HCT116 (cell line): ENCODE results near the gene POLR2C. TPM values are rescaled to one million over a fixed set of nuclear protein-coding genes. Genes with fewer than 3 reads are reported as not detected.

Experiments used
- ATAC-seq: fragments of 200-7000 bp; cut with Tn5 transposase; 2 replicates; pipeline ENCODE4 v1.9.1; 2020; ENCODE audit warnings: mild to moderate bottlenecking, moderate library complexity
- BruUV-seq: library from RNA; stranded (reverse); fragments of 400-500 nt; replicated peaks from 2 replicates; lab custom pipeline; 2021; lab: Mats Ljungman, UMichigan
- CTCF ChIA-PET: fragments of 300-600 bp; sonication (Branson Sonifier 250); formaldehyde crosslinking; loops from one replicate; lab custom pipeline; 2021; ENCODE audit warnings: antibody characterized with exemption; lab: Charles Lee
- POLR2A ChIA-PET: fragments of 300-600, 350-600 bp; sonication (Branson Sonifier 250); formaldehyde crosslinking; loops from one replicate; lab custom pipeline; 2021; ENCODE audit warnings: antibody characterized with exemption; lab: Charles Lee
- RAD21 ChIA-PET, 2 experiments: fragments of 300-600 bp; sonication (Branson Sonifier 250); formaldehyde crosslinking; loops; one replicate each; lab custom pipeline; 2023; ENCODE audit warnings: low total read pairs in 2 of 2; ENCODE audit not compliant: uncharacterized antibody in 2 of 2, unreplicated experiment in 2 of 2, low non-redundant PET in 1 of 2; lab: Charles Lee
- DNase-seq: peaks from one replicate; pipeline ENCODE4 v3.0.0-alpha.2; 2010; ENCODE audit warnings: low read depth, low spot score
- H2AFZ ChIP-seq: fragments of 200-600 bp; shearing (Covaris generic), sonication (generic); 2 replicates; pipeline ENCODE4 v1.6.1; 2017; ENCODE audit warnings: low read depth, mixed run types, mixed read lengths, antibody characterized with exemption, low read length; ENCODE audit not compliant: poor library complexity, severe bottlenecking
- H3K27ac ChIP-seq: 2 replicates; pipeline ENCODE4 v1.5.1; 2012; ENCODE audit warnings: low read depth, low read length
- H3K27me3 ChIP-seq: fragments of 200-600 bp; sonication (generic); 2 replicates; pipeline ENCODE4 v1.6.1; 2016; ENCODE audit warnings: mixed run types, low read length, mixed read lengths; ENCODE audit not compliant: insufficient read depth
- H3K36me3 ChIP-seq, 2 experiments: fragments of 200-500 bp in 1 of 2; fragments of 200-600 bp in 1 of 2; sonication (Bioruptor generic) in 1 of 2; sonication (generic) in 1 of 2; 2 replicates each; pipeline versions ENCODE4 v1.5.1 to v1.6.1; 2014 to 2016; ENCODE audit warnings: low read length in 2 of 2, inconsistent platforms in 1 of 2, mixed read lengths in 1 of 2, mixed run types in 1 of 2; ENCODE audit not compliant: insufficient read depth in 2 of 2, control insufficient read depth in 1 of 2
- H3K4me1 ChIP-seq, 2 experiments: fragments of 200-600 bp in 1 of 2; sonication (generic) in 1 of 2; 2 replicates each; pipeline versions ENCODE4 v1.5.1 to v1.6.1; 2012 to 2017; ENCODE audit warnings: low read length in 2 of 2, inconsistent platforms in 1 of 2, mild to moderate bottlenecking in 1 of 2, mixed read lengths in 1 of 2, mixed run types in 1 of 2, moderate library complexity in 1 of 2; ENCODE audit not compliant: insufficient read depth in 2 of 2, control insufficient read depth in 1 of 2
- H3K4me2 ChIP-seq: fragments of 200-600 bp; sonication (generic); 2 replicates; pipeline ENCODE4 v1.6.1; 2017; ENCODE audit warnings: mixed run types, low read length, mixed read lengths
- H3K4me3 ChIP-seq, 2 experiments: fragments of 200-600 bp in 1 of 2; sonication (generic) in 1 of 2; replicated peaks in 1 of 2; 2 replicates each; pipeline ENCODE4 v1.5.1; 2011 to 2016; ENCODE audit warnings: low read length in 2 of 2, control low read depth in 1 of 2, low read depth in 1 of 2, mild to moderate bottlenecking in 1 of 2, mixed read lengths in 1 of 2, mixed run types in 1 of 2
- H3K79me2 ChIP-seq: fragments of 200-600 bp; sonication (generic); 2 replicates; pipeline ENCODE4 v1.6.1; 2017; ENCODE audit warnings: mild to moderate bottlenecking, mixed run types, low read length, moderate library complexity, mixed read lengths; ENCODE audit not compliant: insufficient read depth
- H3K9ac ChIP-seq: fragments of 200-600 bp; sonication (generic); 2 replicates; pipeline ENCODE4 v1.6.1; 2016; ENCODE audit warnings: low read length, mixed read lengths
- H3K9me2 ChIP-seq: fragments of 200-600 bp; sonication (generic), shearing (Covaris generic); 2 replicates; pipeline ENCODE4 v1.6.1; 2017; ENCODE audit warnings: mixed run types, mild to moderate bottlenecking, moderate library complexity; ENCODE audit not compliant: insufficient read depth
- H3K9me3 ChIP-seq, 2 experiments: fragments of 200-500 bp in 1 of 2; fragments of 200-600 bp in 1 of 2; sonication (Bioruptor generic) in 1 of 2; sonication (generic) in 1 of 2; 2 replicates each; pipeline ENCODE4 v1.6.1; 2014 to 2017; ENCODE audit warnings: low read length in 2 of 2, mixed read lengths in 2 of 2, inconsistent platforms in 1 of 2, low read depth in 1 of 2, mild to moderate bottlenecking in 1 of 2, mixed run types in 1 of 2, moderate library complexity in 1 of 2; ENCODE audit not compliant: control insufficient read depth in 1 of 2, insufficient read depth in 1 of 2
- H4K20me1 ChIP-seq: fragments of 200-600 bp; sonication (generic), shearing (Covaris generic); 2 replicates; pipeline ENCODE4 v1.6.1; 2017; ENCODE audit warnings: mixed run types, mild to moderate bottlenecking, moderate library complexity; ENCODE audit not compliant: insufficient read depth
- JUND ChIP-seq: IDR thresholded peaks from 2 replicates; pipeline ENCODE4 v1.6.1; 2012
- SP1 ChIP-seq: IDR thresholded peaks from 2 replicates; pipeline ENCODE4 v1.6.1; 2012; ENCODE audit warnings: low read depth
- YY1 ChIP-seq: IDR thresholded peaks from 2 replicates; pipeline ENCODE4 v1.6.1; 2011; ENCODE audit warnings: low read length, low read depth, moderate library complexity, mild to moderate bottlenecking; ENCODE audit not compliant: insufficient replicate concordance; ENCODE audit errors: extremely low read depth
- ZBTB33 ChIP-seq: IDR thresholded peaks from 2 replicates; pipeline ENCODE4 v1.6.1; 2011; ENCODE audit warnings: mild to moderate bottlenecking, low read length, moderate library complexity; ENCODE audit not compliant: insufficient replicate concordance; ENCODE audit errors: extremely low read depth
- intact Hi-C: fragments of 100-400 bp; cut with micrococcal nuclease; formaldehyde crosslinking; loops from 2 replicates; pipeline ENCODE4 v1.10.0; 2022
- total RNA-seq: library from RNA; stranded (reverse); gene quantifications from one replicate; pipeline ENCODE4 v1.2.1, GENCODE V29; 2021; ENCODE audit not compliant: unreplicated experiment
- TF ChIP-seq, protein P1 (sequence below): IDR thresholded peaks from 2 replicates; pipeline ENCODE4 v1.6.1; 2012; ENCODE audit warnings: low read depth
- TF ChIP-seq, protein P2 (sequence below), 3 experiments: fragments of 200-600 bp in 1 of 3; sonication (generic) in 1 of 3; IDR thresholded peaks in 2 of 3; conservative IDR thresholded peaks in 1 of 3; 2 replicates each; pipeline ENCODE4 v1.5.1; 2012 to 2017; ENCODE audit warnings: low read depth in 2 of 3, low read length in 2 of 3, antibody characterized with exemption in 1 of 3, borderline replicate concordance in 1 of 3, control low read depth in 1 of 3, mild to moderate bottlenecking in 1 of 3, mixed read lengths in 1 of 3, mixed run types in 1 of 3, moderate library complexity in 1 of 3; ENCODE audit not compliant: insufficient read depth in 1 of 3

POLR2C gene
- total RNA-seq, 1 experiment from 2014 or later = 74.4 TPM

- ChIA-PET CTCF (interaction anchor here (1.6 to 2.8 kb wide), 3 partner anchors 56 to 215 kb away, joined by 4 to 22 read pairs (median 9); partner anchors contain the start of gene POLR2C), POLR2A (no interaction called here), RAD21 (no interaction called here)
- Histone ChIP-seq H3K27me3 (no peaks in the 10 kb centered on the region), H2AFZ (no peak overlapping the region), H3K9ac (no peak overlapping the region), H3K4me3 (no peak overlapping the region), H3K27ac (no peak overlapping the region), H4K20me1 (no peaks in the 10 kb centered on the region), H3K4me1 (no peaks in the 10 kb centered on the region), H3K4me2 (no peak overlapping the region), H3K9me3 (no peaks in the 10 kb centered on the region), H3K9me2 (no peaks in the 10 kb centered on the region), H3K36me3 (no peaks in the 10 kb centered on the region), H3K79me2 (no peaks in the 10 kb centered on the region)
- DNase-seq (no peak), ATAC-seq (no peak)
- TF ChIP-seq, protein P1, sequence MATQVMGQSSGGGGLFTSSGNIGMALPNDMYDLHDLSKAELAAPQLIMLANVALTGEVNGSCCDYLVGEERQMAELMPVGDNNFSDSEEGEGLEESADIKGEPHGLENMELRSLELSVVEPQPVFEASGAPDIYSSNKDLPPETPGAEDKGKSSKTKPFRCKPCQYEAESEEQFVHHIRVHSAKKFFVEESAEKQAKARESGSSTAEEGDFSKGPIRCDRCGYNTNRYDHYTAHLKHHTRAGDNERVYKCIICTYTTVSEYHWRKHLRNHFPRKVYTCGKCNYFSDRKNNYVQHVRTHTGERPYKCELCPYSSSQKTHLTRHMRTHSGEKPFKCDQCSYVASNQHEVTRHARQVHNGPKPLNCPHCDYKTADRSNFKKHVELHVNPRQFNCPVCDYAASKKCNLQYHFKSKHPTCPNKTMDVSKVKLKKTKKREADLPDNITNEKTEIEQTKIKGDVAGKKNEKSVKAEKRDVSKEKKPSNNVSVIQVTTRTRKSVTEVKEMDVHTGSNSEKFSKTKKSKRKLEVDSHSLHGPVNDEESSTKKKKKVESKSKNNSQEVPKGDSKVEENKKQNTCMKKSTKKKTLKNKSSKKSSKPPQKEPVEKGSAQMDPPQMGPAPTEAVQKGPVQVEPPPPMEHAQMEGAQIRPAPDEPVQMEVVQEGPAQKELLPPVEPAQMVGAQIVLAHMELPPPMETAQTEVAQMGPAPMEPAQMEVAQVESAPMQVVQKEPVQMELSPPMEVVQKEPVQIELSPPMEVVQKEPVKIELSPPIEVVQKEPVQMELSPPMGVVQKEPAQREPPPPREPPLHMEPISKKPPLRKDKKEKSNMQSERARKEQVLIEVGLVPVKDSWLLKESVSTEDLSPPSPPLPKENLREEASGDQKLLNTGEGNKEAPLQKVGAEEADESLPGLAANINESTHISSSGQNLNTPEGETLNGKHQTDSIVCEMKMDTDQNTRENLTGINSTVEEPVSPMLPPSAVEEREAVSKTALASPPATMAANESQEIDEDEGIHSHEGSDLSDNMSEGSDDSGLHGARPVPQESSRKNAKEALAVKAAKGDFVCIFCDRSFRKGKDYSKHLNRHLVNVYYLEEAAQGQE = no peak
- TF ChIP-seq, protein P2, sequence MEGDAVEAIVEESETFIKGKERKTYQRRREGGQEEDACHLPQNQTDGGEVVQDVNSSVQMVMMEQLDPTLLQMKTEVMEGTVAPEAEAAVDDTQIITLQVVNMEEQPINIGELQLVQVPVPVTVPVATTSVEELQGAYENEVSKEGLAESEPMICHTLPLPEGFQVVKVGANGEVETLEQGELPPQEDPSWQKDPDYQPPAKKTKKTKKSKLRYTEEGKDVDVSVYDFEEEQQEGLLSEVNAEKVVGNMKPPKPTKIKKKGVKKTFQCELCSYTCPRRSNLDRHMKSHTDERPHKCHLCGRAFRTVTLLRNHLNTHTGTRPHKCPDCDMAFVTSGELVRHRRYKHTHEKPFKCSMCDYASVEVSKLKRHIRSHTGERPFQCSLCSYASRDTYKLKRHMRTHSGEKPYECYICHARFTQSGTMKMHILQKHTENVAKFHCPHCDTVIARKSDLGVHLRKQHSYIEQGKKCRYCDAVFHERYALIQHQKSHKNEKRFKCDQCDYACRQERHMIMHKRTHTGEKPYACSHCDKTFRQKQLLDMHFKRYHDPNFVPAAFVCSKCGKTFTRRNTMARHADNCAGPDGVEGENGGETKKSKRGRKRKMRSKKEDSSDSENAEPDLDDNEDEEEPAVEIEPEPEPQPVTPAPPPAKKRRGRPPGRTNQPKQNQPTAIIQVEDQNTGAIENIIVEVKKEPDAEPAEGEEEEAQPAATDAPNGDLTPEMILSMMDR (IDR thresholded peaks at IDR 0.05 in 2 of 3, conservative IDR thresholded peaks at IDR 0.05 in 1 of 3; ENCODE audit: borderline replicate concordance in 1 of 3, insufficient read depth in 1 of 3, low read depth in 2 of 3, low read length in 2 of 3) = no peak
- TF ChIP-seq ZBTB33 = no peak
- TF ChIP-seq SP1 = no peak
- TF ChIP-seq JUND = no peak
- TF ChIP-seq YY1 = no peak
- intact Hi-C loops = no loop called here
- BruUV-seq = no TSS peak
These were observed 56.0 kb downstream of the POLR2C start for GRCh38 chr16:57518520-57518919.
